HG02970 (cell line): ENCODE measurements around the gene MSN.

Experiments used
- ATAC-seq: cut with Tn5 transposase; IDR thresholded peaks from one replicate; pipeline ENCODE4 v1.9.1; 2021; ENCODE audit warnings: mild to moderate bottlenecking, moderate library complexity, moderate number of reproducible peaks; ENCODE audit not compliant: unreplicated experiment, low FRiP score

MSN gene

DNA sequence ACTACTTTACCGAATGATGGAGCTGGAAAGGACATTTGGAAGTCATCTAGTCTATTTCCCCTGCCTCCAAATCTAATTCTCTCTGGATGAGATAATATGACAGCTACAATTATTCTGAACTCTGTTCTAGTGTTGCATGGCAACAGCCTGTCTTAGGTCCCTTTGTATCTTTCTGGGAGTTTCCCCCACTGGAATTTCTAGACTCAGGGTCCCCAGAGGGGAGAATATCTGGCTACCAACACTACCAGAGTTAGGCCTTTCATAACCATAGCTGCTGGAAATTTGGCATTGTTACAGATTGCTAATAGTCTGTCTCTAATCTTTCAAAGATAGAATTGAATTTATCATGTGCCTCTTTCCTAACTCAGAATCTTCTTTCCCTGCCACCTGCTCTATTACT, 4.5 kb downstream of the MSN start:
- no peak for ATAC-seq

DNA sequence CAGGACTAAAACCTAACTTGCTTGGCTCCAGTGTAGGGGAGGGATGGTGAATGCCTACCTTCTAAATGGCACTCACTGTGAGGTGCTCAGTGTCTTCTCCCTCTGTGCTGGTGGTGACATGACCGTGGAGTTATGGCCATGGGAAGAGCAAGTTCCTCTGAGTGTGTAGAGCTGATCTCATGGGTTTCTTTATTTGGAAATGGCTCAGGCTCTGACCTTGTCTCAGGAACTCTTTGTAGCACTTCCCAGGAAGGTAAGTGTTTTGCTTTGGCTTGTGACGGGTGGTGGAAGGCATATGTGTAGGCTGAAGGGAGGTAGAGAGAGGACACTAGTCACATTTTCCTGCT, 6.4 kb downstream of the MSN start:
- ATAC-seq = no peak

DNA sequence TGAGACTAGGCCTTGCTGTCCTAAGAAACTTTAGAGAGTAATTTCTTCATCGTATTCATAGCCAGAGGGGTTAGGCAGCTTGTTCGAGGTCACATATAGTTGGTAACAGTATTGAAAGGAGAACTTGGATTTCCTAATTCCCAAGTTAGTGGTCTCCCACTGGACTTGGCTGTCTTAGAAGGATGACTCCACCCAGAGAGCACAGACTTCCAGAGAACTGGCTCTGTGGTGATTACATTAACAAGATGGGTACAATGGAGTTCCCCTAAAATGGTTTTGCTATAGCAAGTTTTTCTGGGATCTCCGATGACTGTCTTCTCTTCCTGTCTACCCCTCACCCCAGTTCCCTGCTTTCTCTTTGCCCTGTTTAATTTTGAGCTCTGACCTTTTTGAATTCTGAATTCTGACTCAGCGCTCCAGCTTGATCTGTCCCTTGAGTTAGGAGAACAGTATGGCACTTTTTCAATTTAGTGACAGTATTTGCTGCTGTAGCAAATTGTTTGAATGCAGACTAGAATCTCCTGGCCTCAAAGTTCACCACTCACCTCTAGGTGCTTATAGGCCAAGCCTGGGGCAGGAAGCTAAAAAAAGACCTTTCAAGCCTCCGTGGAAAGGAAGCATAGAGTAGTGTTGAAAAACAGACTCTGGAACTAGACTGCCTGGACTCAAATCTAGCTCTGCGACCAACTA, 6.9 kb downstream of the MSN start:
- ATAC-seq = no peak

DNA sequence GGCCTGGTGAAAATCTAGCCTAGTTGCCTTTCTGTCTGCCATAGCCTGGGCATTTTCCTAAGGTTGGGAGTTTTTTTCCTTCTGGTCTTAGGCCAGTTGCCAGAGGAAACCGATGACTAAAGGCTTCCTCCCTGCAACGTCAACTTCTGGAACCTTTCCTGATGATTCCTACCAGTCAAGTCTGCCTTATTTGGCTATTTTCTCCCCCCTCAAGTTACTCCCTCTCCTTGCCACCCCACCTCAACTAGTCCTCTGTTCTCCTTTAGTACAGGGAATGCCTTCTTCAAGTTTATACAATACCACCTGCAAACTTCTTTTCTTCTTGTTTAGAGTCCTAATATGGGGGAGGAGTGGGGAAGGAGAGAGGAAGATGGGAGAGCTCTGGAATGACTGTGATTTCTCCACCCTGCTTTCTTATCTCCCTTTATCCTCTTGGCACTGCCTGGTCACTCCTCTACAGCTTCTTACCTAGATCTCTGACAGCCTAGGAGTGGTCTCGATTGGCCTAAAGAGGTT, 10.6 kb downstream of the MSN start:
- ATAC-seq = no peak

DNA sequence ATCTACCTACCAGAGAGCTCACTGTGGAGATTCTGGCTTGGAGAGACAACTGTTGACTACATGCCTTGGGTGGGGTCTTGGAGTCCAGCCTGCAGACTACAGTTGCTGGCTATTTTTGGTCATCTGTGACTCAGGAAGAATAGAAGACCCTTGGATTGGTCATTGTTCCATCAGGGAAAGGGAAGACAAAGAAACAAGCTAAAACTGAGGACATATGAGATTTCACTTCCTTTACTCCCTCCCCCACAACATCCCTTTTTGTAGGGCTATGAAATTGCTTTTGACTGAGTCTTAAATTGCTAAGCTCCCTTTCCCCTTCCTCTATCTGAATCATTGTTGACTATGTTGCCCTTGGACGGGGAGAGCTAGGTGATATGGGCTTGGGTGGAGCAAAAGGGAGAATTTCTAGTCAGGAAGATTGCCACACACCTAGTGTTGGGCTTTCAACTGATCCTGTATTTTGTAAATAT, 11.7 kb downstream of the MSN start:
- no peak for ATAC-seq

DNA sequence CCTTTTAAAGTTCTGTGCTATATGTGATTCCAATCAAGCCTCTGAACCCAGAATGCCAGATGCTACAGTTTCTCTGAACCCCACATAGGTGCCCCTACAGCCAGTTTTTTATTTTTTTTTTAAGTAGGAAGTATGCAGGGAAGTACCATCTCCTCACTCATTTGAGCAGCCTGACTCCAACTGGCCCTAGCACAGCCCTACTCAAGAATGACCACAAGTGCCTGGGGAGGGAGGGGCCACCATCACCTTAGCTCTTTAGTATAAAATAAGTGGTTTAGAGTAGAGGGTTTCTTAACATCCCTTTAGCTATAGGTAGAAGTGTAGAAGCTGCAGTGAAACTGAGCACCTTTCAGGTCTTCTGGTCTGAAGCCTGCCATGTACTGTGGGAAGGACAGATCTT, 14.4 kb downstream of the MSN start:
- ATAC-seq = no peak

DNA sequence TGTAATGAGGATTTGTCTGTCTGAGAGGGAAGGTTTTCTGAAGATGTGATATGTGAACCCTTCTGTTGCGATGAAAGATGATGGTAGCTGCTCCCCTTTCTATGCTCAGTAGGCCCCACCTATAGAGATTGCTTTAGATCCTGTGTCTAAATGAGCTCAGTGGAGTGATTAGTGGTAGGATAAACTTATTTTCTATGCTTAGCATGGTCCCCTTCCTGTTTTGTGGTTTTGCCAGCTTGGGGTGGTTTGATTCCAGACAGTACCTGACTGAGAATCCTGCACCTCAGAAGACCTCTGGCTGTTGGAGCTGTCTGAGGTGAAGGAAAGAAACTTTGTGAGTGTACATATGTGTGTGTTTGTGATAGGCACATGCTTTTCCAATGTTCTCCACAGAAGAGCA, 17.7 kb downstream of the MSN start:
- ATAC-seq = no peak

DNA sequence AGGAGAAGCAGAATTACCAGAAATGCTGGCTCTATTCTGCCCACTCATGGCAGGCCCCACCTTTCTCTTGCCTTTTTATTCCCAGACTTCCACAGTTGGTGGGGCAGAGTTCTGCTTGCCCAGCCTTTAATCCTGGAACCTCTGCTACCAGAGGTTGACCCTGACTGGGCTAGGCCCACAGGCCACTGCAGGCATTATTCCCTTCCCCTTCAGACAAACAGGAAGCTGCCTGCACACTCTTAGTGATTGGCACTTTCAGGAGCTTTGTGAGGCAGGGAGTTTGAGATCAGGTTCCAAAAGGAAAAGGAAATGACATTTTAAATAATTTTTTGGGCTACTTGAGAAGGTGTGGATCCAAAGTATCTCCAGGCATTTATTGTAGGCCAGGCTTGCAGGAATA, 18.8 kb downstream of the MSN start:
- ATAC-seq = no peak

DNA sequence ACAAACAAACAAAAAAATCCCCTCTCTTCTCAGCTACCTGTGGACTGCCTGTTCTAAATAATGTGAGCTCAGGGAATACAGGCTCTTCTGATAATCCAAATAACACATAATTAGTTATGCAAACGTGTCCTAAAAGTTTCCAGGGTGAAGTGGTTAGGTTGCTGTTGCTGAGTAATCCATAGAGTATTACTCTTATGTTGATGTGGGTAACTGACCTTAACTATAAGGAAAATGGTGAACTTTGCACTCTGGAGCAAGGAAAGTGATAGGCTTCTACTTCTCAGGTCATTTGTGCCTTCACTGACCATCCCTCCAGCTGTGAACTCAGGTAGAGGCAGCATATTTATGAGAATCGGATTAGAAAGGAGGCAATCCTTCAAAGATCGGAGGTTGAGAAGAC, 19.9 kb downstream of the MSN start:
- no peak for ATAC-seq

DNA sequence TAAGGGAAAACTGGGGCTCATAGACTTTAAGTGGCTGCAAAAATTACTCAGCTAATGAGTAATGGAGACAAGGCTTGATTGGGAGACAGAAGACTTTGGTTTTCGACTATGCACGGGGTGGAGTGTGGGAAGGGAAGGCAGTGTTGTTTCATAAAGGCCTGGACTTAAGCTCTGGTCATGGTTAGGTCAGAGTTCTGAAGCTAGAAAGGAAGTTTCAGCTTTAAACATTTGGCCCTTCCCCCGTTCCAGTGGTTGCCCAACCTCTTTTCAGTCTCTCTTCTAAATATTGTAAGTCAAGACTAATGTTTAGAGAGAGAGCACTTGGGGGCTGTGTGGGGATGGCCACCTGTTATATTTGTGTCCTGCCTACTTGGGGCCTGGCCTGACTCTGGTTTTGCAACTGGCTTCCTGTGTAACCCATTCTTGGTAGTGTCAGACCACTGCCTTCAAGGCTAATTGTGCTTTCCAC, 21.0 kb downstream of the MSN start:
- ATAC-seq = peak; percentile 91

DNA sequence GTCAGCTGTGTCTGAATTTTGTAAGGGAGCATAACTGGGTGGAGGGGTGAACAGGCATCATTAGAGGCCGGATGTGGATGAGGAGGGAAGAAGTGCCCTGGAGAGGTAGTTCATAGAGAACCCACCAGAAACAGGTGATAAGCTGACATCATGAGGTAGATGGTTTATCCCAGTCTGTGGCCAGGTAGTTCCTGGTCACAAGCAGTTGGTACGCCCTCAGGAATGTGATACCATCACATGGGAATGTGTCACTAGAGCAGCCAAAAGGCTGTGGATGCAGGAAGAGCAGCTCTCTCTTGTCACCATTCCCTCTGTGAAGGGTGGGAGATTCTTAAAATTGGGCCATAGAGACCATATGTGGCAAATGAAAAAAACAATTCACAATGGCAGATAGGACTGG, 21.9 kb downstream of the MSN start:
- ATAC-seq = no peak

DNA sequence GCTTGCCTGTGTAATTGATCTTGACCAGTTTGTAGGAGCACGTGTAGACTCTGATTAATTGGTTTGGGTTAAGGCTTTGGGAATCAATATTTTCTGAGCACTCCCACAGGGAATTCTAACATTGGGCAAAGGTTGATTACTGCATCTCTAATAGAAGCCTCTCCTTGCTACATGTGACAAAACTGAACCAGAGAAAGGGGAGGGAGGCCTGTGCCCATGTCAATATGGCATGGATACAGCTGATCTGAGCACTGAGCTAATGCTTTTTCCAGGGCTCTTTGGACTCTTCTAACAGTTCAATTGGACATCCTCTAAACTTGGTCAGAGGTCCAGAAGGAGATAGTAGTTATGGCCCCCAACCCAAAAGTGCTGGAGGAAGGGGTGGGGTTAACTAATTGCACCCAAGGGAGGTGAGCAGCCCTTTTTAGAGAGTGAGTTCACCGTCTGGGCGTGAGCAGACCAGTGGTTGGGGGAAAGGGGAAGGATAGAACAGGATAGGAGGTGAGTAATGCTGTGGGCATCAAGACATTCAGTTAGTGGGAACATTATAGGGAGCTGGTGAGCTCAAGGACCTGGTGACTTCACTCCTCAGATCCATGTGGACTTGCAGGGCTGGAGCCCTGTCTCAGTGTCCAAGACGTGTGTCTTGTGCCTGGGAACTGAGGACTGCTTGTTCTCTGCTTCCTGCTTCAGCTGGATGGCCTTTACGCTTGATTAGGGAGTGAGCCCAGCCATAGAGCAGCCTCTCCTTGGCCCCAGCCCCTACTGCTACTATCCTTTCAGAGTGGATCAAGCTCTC, 22.8 kb downstream of the MSN start:
- ATAC-seq = no peak

DNA sequence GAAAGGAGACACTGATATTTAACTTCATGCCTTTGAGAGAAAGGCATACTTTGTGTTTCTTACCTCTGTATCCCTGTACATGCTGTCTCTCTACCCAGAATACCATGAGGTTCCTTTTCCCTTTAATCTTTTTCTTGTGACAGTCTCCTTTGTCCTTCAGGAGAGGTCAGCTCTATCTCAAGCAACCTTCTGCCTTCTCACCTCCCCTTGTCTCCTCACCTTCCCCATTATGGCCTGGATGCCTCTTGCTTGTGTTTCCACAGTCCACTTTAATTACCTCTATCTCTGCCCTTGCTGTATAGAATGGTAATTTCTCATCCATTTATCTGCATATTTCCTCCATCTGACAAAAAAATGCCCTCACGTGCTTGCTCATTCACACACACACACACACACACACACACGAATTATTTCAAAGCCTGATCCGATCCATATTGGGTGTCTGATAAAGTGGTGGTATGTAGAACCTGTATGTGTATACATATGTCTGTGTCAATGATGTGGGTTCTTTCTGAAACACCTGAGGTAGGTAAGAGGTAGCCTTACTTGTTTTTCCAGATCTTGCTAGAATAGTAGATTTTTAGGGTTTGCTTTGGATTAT, 28.5 kb downstream of the MSN start:
- ATAC-seq = no peak

DNA sequence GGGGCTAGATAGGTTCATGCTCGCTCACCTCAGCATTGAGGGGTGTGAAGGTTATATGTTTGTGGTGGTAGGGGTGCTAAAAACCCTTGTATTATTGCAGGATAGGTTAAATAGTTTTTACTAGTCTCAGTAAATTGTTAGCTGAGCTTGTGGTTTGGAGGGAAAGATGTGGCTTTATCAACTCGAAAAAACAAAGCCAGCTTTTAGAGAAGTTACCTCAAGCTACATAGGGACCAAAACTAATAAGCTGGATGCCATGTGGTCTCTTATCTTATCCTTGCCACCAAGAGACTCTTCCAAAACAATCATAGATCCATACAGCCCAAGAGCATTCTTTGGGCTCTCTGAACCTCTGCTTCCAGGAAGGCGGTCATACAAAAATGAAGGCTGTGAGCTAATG, 29.2 kb downstream of the MSN start:
- ATAC-seq = no peak

DNA sequence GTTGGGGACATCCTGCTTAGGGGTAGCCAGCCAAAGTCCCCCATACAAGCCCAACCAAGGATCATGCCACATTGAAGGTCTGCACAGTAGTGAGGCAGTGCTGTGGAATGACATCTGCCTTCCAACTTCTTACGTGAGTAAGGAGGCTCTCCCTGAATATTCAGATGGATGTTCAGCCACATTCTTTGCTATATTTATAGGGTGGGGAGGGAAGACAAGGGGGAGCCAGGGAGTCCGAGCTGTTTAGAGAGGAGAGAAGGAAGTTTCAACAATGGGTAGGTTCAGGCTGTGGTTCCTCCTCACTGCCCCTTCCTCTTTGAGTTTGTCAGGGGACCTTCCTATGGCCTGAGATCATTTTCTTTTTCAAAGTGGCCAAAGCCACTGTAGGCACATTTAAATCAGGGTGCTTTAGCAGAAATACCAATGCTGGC, 29.8 kb downstream of the MSN start:
- no peak for ATAC-seq

DNA sequence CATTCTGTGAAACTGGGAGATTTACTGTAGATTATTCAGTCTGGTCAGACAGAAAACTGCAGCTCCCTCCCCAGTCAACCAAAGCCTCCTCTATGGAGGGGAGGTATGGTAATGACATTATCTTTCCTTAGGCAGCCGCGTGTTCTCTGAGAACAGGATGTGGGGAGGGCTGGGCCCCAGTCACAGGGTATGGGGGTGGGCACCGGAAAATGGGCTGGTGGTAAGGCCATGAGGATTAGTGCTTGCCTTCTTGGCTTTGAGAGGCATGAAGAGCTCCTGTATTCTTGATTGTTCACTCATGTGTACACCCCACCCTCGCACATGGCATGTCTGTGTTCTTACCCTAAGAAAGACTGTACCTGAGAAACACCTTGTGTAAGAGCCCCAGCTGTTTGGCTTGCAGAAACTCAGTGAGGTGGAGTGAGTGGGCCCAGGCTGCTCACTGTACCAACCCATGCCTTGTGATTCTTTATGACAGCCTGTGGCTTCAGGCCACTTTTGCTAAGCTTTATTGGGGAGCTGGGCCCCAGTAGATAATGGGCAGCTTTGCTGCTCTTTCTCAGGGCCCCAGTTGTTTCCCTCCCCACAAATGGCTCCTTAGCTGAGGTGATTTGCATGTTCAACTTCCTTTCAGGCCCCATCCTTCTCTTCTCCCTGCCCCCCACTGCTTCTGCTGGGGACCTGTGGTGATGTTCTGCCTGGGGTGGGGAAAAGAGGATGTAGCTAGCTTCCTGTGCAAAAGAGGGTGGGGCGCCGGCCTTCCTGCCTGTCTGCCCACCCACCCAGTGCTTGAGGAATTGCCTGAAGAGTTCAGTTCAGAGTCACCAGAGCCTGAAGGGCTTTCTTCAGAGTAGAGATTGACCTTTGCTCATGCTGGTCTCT, 30.7 kb downstream of the MSN start:
- ATAC-seq = peak; percentile 56

DNA sequence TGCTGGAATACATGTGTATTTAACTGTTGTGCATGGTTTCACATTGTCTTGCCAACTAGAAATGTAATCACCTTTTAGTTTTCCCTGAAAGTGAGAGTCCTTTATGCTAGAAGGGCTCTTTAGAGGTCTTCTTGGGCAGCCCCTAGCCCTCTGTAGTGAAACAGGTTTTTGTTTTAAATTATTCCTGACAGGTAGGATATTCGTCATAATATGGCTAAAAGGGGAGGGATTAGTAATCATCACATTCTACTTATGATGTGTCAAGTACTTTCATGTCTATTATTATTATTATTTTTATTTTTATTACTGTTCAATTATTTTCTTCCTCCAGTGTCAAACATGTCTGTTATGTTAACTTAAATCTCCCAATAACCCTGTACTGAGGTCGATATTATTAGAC, 35.5 kb downstream of the MSN start:
- no peak for ATAC-seq

DNA sequence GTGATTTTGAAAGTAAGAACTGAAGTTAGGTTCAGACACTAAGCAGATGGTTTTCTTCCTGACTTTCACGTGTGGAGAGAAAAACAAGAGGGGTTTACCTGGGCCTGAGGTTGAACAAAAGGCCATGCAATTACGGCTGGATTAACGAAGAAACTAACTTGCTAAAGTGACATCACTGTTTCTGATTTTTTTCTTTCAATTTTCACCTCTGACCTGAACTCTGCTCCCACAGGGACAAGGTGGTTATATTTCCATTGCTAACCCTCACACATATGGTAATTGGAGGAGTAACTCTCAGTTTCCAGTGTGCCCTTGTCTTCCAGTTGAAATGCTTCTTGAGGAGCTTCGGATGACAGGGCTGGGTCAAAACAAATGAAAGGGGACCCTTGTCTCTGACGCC, 38.0 kb downstream of the MSN start:
- ATAC-seq = no peak

DNA sequence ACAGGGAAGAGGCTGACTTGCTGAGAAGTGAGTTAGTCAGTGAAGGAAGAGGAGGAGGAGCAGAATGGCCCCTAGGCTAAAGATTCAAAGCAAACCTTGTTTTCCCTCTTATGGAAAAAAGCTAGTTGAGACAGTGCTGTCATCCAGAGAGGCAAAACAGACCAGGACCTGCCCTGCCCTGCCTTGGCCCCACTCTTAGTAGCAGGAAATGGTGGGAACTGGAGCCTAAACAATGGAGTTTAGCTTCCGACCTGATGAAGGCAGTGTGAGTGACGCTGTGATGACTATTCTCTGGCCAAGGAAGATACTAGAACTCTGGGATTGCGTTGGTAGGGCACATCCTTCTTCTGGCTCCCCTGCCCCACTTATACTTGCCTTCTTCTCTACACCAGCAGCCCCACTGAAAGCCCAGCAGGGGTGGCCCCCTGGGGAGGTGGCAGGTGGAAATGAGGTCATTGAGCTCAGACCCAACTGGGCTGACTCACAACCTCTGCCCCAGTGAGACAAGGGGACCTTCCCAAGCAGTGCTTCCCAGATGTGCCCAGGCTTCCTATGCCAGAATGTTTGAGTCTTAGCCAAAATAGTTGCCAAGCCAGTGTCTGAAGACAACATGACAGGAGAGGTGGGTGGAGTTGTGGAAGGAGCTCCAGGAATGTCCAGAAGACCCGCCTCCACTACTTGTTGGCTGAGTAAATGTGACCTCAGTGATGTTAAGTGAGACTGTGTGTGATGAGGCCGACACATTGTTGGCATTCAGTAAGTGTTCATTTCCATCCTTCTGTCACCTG, 38.8 kb downstream of the MSN start:
- no peak for ATAC-seq

DNA sequence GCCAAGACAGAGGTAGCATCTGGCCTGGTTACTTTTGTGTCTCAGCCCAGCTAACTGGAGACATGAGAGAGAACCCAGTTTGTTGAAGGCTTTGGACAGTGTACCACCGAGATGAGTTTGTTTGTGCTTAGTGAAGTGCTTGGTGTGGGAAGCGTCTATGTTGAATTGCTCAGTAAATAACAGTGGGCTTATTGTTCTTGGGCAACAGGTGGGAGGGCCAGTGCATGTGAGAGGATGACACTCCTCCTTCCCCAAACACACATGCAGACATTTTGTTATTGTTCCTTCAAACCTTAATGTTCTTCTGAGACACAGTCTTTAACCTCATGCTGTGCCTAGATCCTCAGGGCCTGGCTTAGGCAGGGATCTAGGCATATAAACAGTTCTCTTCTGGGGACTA, 39.7 kb downstream of the MSN start:
- ATAC-seq = no peak
